Activated naive CD4-positive, alpha-beta T cell treated with anti-CD3 and anti-CD28 coated beads, Interleukin-2, amount 50 U/mL, for 16 hours (primary cell): Measurements from ENCODE around the gene PTAFR.

ENCODE experiments used
- DNase-seq: peaks from one replicate; pipeline ENCODE4 v3.0.0-alpha.2; 2020

PTAFR gene

DNA sequence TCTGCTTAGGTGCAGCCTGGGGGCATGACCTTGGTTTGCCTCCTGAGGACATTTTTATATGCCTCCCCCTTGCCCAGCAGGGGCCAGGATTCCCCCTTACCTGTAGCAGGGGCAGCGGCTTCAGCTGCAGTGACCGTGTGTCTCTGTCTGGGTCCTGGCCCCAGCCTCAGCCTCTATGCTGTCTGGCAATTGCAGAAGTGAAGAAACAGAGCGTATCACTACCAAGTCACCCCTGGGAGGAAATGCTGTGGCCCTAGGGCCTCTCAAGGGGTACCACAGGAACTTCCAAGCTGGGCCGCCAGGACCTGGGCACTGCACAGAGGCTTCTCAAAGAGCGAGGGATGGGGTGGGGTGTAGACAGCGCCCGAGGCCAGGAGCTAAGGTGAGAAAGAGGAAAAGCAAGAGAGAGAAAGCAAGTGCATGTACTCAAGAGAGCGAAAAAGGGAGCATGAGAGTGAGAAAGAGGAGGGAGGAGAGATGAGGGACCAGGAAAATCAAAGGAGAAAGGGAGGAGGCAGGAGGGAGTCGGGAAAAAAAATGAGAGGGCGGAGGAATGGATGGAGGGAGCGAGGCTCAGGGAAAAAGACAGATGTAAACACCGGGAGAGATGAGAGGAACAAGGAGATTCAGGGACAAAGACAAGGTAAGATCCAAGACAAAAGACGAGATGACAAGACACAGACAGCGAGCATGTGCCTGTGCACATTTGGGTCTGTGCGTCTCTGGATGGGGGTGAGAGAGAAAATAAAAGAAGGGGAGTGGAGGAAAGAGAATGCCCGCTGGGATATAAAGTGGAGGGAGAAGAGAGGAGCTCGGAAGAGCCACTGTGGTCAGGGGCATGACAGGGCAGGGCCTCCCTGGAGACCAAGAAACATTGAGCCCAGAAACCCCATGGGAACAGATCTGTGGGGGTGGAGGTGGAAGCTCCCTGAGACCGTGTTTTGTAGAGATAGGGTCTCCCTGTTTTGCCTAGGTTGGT, at the start of gene PTAFR:
Gene PTAFR (minus strand): TSS at position 199 of the 979 bp plus-strand sequence. CDS start 25,669 bp downstream, outside the sequence.
- DNase-seq: no peak

- DNase-seq: no peak
Measured at GRCh38 chr1:28213315-28213714, 36.8 kb upstream of the PTAFR start.

- DNase-seq: no peak
Measured at GRCh38 chr1:28209700-28210099, 33.2 kb upstream of the PTAFR start.

GRCh38 chr1:28208818-28209441, 32.4 kb upstream of the PTAFR start:
- DNase-seq: peak; percentile 69

DNA sequence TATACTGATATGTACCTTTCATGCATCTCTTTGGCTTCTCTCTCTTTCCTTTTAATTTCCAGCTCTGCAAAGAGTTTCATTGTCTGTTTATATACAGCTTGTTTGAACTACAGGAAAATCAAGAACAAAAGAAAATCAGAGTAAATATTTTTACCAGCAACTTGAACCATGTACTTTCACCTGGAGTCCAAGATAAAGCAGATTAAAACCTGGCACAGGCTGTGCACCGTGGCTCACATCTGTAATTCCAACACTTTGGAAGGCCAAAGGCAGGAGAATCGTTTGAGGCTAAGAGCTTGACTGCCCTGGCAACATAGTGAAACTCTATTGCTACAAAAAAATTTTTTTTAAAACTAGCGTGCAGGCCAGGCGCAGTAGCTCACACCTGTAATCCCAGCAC, 28.8 kb upstream of the PTAFR start:
- no peak for DNase-seq

DNA sequence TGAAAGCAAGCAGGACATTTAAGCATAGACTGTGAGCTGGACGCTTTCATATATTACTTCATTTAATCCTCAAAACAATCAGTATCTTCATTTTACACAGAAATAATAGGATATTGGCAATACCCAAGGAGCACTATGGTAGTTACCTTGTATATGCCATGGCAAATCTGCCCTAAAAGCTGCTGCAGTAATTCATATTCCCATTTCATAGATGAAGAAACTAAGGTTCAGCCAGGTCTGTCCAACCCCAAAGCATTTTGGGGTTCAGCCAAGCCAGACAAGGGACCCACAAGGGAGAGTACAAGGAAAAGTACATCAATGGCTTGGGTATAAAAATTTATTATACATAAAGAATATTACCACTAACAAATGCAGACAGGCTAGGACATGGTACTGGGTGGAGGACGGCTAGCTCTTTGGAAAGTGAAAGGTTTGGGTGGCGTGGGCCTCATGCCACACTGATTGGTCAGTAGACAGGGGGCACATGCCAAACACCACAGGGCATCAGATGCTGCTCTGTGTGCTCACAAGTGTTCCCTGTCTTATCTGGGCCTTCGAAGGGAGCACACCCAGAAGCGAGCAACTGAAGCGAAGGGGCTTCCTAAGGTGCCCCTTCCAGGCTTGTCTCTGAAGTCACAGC, 23.9 kb upstream of the PTAFR start:
- no peak for DNase-seq

DNA sequence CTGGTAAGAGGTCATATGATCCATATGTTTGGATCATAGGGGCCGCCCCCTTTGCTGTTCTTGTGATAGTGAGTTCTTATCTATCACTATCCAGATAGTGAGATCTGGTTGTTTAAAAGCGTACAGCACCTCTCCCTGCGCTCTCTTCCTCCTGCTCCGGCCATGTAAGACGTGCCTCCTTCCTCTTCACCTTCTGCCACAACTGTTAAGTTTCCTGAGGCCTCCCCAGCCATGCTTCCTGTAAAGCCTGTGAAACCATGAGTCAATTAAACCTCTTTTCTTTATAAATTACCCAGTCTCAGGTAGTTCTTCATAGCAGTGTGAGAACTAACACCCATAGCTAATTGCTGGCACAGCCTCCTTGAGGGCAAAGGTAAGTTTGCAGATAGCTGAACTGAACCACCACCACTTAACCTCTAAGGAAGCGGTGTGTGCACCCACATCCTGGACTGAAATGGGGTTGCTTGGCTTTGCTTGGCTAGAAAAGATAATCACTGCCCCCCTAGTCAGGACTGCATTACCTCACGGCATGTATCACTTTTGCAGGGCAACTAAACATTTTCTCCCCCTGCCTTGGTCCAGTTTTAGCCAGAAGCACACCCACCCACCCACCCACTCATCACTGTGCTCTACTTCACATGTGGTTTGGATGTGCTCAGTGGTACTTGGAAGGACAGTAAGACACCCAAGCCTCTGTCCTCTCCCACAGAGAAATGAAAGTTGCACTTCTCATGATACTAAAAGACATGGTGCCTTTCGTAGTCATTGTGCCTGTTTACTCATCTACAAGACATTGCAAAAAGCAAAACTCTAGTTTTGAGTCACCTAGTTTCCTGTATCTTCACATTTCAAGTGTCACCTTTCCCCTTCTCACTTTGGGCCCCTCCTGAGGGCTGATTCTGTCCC, 23.1 kb upstream of the PTAFR start:
- DNase-seq: peak; percentile 32

- DNase-seq: no peak
Measured at GRCh38 chr1:28197682-28198415, 21.4 kb upstream of the PTAFR start.

GRCh38 chr1:28196330-28196729, 19.8 kb upstream of the PTAFR start:
- no peak for DNase-seq

- DNase-seq: no peak
Measured at GRCh38 chr1:28195780-28196179, 19.3 kb upstream of the PTAFR start.

DNA sequence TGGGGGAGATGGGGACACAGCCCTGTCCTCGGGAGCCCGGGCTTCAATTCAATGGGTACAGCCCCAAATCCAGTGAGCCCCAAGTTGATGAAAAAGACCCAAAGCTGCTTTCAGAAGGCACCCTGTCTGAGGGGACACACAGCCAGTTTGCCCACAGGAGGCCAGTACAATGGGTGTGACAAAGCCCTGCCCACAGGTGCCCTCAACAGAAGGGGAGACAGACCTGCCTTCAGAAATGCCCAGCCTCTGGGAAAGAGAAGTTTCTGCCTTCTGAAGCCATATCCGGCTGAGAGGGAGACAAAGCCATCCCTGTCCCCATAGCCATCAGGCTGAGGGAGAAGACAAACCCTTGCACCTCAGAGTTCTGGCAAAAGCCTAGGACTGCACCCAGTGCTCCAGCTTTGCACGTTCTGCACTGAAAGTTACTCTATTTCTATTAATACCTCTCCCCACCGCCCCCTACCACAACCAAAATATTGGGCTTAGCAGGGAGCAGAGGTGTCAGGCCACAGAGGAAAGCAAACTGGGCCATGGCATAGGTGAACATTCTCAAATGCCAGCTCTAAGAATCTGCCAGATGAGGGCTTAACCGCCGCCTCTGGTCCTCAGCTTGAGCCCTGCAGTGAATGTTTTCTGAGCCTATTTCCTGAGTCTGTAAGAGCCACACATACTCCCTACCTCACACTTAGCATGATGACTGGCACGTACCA, 18.0 kb upstream of the PTAFR start:
- no peak for DNase-seq

GRCh38 chr1:28193701-28194161, 17.2 kb upstream of the PTAFR start:
- DNase-seq: no peak

DNA sequence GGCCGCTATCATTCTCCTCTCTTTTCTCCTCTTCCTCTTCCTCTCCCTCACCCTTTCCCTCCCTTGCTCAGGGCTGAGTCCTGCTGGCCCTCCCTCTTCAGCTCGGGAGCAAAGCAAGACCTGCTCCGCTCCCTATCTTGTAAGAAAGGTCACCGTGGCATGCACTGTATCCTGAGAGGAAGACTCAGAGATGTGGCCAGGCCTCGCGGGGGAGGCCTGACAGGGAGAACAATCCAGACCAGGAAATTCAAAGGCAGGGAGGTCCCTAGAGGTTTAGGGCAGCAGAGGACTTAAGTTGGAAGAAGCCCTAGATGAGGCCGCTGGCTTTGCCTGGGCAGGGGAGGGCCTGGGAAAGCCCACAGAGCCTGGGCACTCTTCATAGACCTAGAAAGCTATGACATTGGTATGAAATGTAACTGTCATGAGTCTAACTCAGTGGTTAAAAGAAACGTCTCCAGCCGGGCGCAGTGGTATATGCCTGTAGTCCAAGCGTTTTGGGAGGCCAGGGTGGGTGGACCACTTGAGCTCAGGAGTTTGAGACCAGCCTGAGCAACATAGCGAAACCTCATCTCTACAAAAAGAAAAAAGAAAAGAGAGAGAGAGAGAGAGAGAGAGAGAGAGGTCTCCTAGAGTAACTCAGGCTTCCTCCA, 14.6 kb upstream of the PTAFR start:
- no peak for DNase-seq

- DNase-seq: no peak
Measured at GRCh38 chr1:28190337-28190979, 14.0 kb upstream of the PTAFR start.

DNA sequence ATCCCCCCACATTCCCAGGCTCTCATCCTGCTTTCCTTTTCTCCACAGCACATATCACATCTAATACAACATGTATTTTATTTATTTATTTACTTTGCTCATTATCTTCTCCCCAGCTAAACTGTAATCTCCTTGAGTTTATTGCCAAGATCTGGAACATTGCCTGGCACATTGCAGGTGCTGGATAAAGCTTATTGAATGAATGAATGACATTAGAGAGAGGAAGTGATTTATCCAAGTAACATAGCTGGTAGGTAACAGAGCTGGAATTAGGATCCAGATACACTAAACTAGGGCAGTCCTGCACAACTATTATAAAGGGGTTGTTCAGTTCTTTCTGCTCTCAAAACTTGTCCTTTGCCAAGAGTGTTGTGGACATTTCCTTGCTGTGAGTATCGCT, 8.6 kb upstream of the PTAFR start:
- DNase-seq: no peak

GRCh38 chr1:28180306-28181305, 4.1 kb upstream of the PTAFR start:
- DNase-seq: no peak

DNA sequence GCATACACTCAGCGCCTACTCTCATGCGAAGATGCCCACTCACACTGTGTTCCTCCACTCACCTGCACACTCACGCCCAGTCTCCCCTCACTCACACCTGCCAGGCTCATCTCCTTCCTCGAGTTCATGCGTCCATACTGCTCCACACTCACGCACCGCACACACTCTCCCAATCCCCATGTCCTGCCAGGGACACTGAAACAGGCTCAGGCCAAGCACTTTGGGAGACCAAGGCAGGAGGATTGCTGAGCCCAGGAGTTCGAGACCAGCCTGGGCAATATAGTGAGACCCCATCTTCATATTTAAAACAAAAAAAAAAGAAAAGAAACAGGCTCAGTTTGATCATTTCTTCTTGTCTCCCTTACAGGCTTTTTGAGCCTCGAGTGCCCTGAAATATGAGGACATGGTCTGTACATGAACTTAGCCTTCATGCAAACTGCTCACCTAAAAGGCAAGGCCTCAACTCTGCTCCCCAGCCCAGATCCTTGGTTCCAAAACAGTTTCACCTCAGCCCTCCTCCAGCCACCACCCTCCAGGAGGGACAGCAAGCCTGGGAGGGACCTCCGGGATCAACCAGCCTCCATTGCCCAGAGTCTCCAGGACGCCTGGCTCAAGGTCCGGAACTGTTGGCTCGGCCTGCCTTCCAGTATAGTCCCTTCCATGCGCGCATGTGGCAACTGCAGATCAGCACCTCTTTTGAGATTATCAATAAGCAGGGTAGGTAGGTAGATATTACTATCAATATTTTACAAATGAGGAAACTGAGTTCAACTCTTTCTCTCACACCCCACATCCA, 2.4 kb upstream of the PTAFR start:
- DNase-seq: no peak
